ENCODE measurements around the gene CRYBA4. TPM values are rescaled to one million over a fixed set of nuclear protein-coding genes. Genes with fewer than 3 reads are reported as not detected.

CRYBA4 gene
- total and polyA plus RNA-seq, 2 of the 13 experiments (the other 11 are each of a cell fraction or from before 2014, with no cell fraction given) = not detected

DNA sequence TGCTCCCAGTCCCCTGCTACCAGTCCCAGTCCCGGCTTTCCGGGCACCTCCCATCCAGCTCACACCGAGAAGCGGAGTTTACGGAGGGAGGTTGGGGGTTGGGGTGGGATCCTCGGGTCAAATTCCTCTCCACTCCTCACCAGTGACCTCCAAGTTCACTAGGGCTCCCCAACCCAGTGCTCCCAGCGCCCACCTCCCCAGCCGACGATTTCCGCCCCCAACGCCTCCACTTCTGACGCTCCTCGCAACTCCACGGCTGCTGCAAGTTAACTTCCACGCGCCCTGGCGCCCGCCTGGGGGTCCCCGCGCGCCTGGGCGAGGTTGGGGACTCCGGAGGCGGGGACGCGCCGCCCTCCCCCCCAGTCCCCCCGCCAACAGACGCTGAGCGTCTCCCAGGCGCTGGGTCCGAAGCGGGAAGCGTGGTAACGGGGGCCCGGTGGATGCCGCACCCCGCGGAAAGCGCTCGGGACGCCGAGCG lies 32.4 kb upstream of the CRYBA4 start (continued):
- TF ChIP-seq, protein P1, sequence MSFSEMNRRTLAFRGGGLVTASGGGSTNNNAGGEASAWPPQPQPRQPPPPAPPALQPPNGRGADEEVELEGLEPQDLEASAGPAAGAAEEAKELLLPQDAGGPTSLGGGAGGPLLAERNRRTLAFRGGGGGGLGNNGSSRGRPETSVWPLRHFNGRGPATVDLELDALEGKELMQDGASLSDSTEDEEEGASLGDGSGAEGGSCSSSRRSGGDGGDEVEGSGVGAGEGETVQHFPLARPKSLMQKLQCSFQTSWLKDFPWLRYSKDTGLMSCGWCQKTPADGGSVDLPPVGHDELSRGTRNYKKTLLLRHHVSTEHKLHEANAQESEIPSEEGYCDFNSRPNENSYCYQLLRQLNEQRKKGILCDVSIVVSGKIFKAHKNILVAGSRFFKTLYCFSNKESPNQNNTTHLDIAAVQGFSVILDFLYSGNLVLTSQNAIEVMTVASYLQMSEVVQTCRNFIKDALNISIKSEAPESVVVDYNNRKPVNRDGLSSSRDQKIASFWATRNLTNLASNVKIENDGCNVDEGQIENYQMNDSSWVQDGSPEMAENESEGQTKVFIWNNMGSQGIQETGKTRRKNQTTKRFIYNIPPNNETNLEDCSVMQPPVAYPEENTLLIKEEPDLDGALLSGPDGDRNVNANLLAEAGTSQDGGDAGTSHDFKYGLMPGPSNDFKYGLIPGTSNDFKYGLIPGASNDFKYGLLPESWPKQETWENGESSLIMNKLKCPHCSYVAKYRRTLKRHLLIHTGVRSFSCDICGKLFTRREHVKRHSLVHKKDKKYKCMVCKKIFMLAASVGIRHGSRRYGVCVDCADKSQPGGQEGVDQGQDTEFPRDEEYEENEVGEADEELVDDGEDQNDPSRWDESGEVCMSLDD (CRISPR knock-in tag; IDR thresholded peaks at IDR 0.05; ENCODE audit: borderline replicate concordance) = 0 out of 2 replicates have a peak, but pooled peaks have one; percentile 40
- TF ChIP-seq ZFP41 (CRISPR knock-in tag; IDR thresholded peaks at IDR 0.05; ENCODE audit: borderline replicate concordance) = no peak
- no peak for TF ChIP-seq ZNF816 (CRISPR knock-in tag; IDR thresholded peaks at IDR 0.05; ENCODE audit: borderline replicate concordance)
- TF ChIP-seq HNF4A (CRISPR knock-in tag; IDR thresholded peaks at IDR 0.05) = peak; percentile 26; the same call in 1 of the 2 replicates
- no peak for TF ChIP-seq ZBTB7B (CRISPR knock-in tag; IDR thresholded peaks at IDR 0.05)
- TF ChIP-seq ZNF329 (CRISPR knock-in tag; IDR thresholded peaks at IDR 0.05; ENCODE audit: low read depth) = 0 out of 2 replicates have a peak, but pooled peaks have one; percentile 33
- no peak for TF ChIP-seq ATRX (CRISPR knock-in tag; IDR thresholded peaks at IDR 0.05; ENCODE audit: borderline replicate concordance)
- no peak for TF ChIP-seq ZKSCAN8 (CRISPR knock-in tag; IDR thresholded peaks at IDR 0.05; ENCODE audit: borderline replicate concordance)
- no peak for TF ChIP-seq ZNF674 (CRISPR knock-in tag; IDR thresholded peaks at IDR 0.05; ENCODE audit: low read depth)
- TF ChIP-seq, protein P2, sequence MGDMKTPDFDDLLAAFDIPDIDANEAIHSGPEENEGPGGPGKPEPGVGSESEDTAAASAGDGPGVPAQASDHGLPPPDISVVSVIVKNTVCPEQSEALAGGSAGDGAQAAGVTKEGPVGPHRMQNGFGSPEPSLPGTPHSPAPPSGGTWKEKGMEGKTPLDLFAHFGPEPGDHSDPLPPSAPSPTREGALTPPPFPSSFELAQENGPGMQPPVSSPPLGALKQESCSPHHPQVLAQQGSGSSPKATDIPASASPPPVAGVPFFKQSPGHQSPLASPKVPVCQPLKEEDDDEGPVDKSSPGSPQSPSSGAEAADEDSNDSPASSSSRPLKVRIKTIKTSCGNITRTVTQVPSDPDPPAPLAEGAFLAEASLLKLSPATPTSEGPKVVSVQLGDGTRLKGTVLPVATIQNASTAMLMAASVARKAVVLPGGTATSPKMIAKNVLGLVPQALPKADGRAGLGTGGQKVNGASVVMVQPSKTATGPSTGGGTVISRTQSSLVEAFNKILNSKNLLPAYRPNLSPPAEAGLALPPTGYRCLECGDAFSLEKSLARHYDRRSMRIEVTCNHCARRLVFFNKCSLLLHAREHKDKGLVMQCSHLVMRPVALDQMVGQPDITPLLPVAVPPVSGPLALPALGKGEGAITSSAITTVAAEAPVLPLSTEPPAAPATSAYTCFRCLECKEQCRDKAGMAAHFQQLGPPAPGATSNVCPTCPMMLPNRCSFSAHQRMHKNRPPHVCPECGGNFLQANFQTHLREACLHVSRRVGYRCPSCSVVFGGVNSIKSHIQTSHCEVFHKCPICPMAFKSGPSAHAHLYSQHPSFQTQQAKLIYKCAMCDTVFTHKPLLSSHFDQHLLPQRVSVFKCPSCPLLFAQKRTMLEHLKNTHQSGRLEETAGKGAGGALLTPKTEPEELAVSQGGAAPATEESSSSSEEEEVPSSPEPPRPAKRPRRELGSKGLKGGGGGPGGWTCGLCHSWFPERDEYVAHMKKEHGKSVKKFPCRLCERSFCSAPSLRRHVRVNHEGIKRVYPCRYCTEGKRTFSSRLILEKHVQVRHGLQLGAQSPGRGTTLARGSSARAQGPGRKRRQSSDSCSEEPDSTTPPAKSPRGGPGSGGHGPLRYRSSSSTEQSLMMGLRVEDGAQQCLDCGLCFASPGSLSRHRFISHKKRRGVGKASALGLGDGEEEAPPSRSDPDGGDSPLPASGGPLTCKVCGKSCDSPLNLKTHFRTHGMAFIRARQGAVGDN (CRISPR knock-in tag; IDR thresholded peaks at IDR 0.05) = peak; percentile 56
- no peak for TF ChIP-seq SOX5 (CRISPR knock-in tag; IDR thresholded peaks at IDR 0.05; ENCODE audit: borderline replicate concordance)
- TF ChIP-seq ZNF343 (CRISPR knock-in tag; IDR thresholded peaks at IDR 0.05) = no peak
- TF ChIP-seq HNRNPLL (IDR thresholded peaks at IDR 0.05; ENCODE audit: low read depth, low read length, poor library complexity, severe bottlenecking) = peak; percentile 89
- TF ChIP-seq ZNF607 (CRISPR knock-in tag; IDR thresholded peaks at IDR 0.05; ENCODE audit: borderline replicate concordance) = peak; percentile 38; the same call in 1 of the 2 replicates
- TF ChIP-seq ZNF563 (CRISPR knock-in tag; IDR thresholded peaks at IDR 0.05) = peak; percentile 17; the same call in 1 of the 2 replicates
- TF ChIP-seq, protein P3, sequence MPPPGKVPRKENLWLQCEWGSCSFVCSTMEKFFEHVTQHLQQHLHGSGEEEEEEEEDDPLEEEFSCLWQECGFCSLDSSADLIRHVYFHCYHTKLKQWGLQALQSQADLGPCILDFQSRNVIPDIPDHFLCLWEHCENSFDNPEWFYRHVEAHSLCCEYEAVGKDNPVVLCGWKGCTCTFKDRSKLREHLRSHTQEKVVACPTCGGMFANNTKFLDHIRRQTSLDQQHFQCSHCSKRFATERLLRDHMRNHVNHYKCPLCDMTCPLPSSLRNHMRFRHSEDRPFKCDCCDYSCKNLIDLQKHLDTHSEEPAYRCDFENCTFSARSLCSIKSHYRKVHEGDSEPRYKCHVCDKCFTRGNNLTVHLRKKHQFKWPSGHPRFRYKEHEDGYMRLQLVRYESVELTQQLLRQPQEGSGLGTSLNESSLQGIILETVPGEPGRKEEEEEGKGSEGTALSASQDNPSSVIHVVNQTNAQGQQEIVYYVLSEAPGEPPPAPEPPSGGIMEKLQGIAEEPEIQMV (CRISPR knock-in tag; IDR thresholded peaks at IDR 0.05; ENCODE audit: low read depth) = no peak
- TF ChIP-seq NR2C2 (CRISPR knock-in tag; IDR thresholded peaks at IDR 0.05; ENCODE audit: borderline replicate concordance) = no peak
- TF ChIP-seq NFYB (CRISPR knock-in tag; IDR thresholded peaks at IDR 0.05) = 0 out of 2 replicates have a peak, but pooled peaks have one; percentile 12
- TF ChIP-seq SMAD9 (CRISPR knock-in tag; IDR thresholded peaks at IDR 0.05) = no peak
- no peak for TF ChIP-seq KAT2B (IDR thresholded peaks at IDR 0.05; ENCODE audit: borderline replicate concordance, low read depth, low read length)
- no peak for TF ChIP-seq ESRRA (CRISPR knock-in tag; IDR thresholded peaks at IDR 0.05; ENCODE audit: low read depth)
- no peak for TF ChIP-seq ZNF101 (CRISPR knock-in tag; IDR thresholded peaks at IDR 0.05; ENCODE audit: borderline replicate concordance, low read depth)
- TF ChIP-seq FOSL1 (CRISPR knock-in tag; IDR thresholded peaks at IDR 0.05; ENCODE audit: borderline replicate concordance) = no peak
